Myocyte (in vitro differentiated cells): ENCODE results near the gene DIPK1B. TPM values are rescaled to one million over a fixed set of nuclear protein-coding genes. Genes with fewer than 3 reads are reported as not detected.

ENCODE experiments used
- DNase-seq: peaks from one replicate; pipeline ENCODE4 v3.0.0-alpha.2; 2012; ENCODE audit warnings: low read depth
- total RNA-seq: library from RNA; depleted of rRNA; stranded (reverse); fragments of >200 nt; gene quantifications from 2 replicates; pipeline ENCODE4 v1.2.3, GENCODE V29; 2014

DIPK1B gene
- total RNA-seq, 1 donor from 2014 or later: not detected

DNA sequence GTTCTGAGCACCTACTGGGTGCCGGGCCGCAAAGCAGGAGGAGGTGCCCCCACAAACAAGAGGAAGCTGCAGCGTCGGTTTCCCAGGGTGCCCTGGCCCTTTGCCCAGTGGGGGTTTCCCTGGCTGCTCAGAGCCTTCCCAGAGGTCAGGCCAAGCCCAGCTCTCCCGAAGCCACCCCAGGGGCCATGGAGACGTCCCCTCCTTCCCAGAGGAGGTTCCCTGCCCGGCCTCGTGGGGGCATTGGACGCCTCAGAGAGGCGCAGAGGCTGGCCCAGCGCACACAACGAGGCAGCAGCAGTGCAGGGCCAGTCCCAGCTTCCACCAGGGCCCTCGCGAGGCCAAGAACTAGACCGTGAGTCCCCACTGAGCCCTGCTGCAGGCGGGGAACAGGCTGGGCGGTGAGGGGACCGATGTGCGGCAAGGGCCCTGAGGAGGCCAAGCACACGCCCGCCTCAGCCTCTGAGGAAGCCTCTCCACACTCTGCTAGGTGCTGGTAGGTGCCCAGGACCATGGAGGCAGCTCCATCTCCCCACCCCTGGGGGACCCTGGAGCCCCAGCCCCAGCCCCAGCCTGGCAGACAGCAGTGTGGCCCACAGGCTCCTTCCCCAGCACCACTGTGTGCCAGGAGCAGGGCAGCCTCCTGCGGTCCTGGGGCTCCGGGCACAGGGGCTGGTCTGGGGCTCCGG, 7.0 kb downstream of the DIPK1B start:
- DNase-seq: no peak

DNA sequence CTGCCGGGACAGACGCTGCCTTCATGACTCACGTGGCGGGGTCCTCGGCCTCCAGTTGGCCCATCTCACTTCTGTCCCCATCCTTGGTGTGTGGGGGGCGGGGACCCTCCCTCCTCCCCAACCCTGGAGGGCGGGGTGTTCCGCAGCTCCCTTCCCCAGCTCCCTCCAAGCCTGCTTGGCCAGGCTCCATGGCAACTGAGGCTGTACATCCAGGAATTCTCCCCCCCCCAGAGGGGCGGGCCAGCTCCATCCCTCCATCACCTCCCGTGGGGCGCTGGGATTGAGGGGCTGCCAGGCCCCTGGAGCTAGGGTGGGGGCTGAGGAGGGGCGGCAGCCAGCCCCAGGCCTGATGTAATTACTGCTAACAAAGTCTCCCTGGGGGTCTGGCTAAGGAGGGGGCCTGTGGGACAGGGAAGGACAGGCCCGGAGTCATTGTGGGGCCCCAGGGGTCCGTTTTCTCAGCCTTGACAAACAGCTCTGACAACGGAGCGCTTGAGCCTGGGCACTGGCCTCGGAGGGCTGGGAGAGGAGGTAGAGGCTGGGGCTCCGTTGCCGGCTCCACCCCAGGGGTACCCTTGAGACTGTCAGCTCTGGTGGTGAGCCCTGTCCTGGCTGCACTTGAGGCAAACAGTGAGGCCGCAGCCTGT, 8.0 kb downstream of the DIPK1B start:
- DNase-seq: no peak

DNA sequence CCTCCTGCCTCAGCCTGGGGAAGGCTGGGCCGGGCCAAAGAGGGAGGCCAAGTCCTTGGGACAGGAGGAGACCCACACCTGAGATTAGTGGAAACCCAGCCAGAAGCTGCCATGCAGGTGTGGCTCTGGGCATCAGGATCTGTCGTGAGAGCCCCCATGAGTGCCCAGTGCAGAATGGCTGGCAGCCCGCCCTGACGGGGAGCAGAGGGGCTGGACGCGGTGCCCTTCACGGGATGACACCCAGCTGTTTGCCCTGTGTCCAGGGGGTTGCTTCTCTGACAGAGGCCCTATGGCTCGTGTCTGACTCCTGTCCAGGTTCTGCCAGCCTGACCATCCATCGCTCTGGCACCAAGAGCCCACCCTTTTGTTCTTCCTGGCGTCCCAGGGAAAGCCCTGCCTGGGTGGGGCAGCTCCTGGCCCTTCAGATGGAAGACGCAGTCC, 8.5 kb downstream of the DIPK1B start:
- no peak for DNase-seq

DNA sequence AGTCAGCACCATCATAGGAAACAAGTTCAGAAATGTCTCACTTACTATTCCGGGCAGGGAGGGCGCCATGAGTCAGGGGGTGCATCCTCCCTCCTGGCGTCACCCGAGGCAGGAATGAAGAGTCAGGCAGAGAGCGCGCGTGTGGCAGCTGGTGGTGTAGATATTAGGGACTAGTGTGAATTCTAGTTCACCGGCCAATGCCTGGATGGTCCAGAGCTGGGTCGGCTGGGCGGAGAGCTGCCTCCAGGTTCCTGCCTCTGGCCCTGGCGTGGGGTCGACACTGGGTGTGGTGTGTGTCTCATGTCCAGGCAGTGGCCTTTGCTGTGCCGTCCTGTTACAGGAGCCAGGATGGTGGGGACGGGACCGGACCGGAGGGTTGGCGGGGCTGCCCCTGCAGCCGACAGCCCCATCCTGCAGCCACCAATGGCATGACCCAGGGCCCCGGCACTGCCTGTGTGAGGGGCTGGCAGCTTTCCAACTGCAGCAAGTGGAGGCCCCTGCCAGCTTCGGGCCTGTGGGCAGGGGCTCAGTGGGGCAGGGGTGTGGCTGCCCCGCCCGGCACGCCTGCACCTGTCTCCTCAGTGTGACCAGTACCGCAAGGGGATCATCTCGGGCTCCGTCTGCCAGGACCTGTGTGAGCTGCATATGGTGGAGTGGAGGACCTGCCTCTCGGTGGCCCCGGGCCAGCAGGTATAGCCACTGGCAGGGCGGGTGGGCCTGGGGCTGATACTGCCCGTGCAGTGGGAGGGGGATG, 9.1 kb downstream of the DIPK1B start:
- peak; percentile 55 for DNase-seq

DNA sequence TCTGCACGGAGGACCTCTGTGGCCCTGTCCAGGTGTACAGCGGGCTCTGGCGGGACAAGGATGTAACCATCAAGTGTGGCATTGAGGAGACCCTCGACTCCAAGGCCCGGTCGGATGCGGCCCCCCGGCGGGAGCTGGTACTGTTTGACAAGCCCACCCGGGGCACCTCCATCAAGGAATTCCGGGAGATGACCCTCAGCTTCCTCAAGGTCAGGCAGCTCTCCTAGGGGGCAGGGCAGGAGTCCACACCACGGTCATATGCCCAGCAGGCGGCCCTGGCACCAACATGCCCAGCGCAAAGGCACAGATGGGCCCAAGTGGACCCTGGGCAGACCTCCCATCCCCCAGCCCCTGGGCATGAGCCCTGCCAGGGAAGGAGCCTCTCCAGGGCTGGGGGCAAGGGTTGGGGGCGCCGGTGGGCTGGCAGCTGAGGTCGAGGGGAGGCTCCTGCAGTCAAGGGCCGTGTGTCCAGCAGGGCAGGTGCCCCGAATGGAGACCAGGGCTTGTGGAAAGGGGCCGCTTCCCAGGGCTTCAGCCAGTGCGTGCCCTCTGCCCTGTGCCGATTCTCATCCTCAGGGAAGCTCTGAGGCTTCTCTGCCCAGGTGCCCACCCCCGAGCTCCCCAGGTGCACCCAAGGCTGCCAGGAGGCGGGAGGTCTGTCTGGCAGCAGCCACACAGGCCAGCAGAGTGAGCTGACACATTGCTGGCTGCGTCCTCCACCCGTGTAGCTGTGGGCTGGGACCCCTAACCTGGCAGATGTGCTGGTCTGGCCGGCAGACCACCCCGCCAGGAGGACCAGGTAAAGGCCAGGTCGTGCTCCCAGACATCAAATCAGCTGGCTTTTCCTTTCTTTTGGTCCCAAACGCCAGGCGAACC, 10.0 kb downstream of the DIPK1B start:
- DNase-seq: no peak

DNA sequence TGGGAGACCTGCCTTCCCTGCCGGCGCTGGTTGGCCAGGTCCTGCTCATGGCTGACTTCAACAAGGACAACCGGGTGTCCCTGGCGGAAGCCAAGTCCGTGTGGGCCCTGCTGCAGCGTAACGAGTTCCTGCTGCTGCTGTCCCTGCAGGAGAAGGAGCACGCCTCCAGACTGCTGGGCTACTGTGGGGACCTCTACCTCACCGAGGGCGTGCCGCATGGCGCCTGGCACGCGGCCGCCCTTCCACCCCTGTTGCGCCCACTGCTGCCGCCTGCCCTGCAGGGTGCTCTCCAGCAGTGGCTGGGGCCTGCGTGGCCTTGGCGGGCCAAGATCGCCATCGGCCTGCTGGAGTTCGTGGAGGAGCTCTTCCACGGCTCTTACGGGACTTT, 10.6 kb downstream of the DIPK1B start:
- no peak for DNase-seq

DNA sequence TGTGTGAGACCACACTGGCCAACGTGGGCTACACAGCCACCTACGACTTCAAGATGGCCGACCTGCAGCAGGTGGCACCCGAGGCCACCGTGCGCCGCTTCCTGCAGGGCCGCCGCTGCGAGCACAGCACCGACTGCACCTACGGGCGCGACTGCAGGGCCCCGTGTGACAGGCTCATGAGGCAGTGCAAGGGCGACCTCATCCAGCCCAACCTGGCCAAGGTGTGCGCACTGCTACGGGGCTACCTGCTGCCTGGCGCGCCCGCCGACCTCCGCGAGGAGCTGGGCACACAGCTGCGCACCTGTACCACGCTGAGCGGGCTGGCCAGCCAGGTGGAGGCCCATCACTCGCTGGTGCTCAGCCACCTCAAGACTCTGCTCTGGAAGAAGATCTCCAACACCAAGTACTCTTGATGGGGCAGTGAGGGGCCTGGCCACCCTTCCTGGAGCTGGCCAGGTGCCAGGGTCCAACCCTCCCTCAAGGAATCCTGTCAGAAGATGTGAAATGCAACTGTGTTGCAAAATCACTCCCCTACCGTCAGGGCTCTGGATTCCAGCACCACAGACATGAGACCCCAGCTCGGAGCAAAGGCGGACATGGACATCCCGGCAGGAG, 11.1 kb downstream of the DIPK1B start:
- DNase-seq: no peak

DNA sequence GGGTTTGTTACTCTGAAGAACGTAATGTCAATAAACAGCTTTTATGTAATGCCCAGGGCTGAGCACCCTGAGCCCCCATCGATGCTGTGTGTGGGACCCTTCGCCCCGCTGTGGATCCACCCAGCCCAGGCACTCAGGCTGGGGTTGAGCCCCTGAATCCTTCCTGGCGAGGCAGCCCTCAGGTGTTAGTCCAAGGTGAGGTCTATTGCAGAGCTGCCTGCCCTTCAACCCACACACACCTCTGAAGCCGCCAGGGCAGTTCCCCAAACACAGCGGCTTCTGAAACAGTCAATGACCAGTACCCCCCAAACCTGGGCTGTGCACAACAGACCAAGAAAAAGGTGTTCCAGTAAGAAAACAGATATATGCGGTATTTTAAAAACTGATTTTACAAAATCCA, 11.6 kb downstream of the DIPK1B start:
- no peak for DNase-seq

DNA sequence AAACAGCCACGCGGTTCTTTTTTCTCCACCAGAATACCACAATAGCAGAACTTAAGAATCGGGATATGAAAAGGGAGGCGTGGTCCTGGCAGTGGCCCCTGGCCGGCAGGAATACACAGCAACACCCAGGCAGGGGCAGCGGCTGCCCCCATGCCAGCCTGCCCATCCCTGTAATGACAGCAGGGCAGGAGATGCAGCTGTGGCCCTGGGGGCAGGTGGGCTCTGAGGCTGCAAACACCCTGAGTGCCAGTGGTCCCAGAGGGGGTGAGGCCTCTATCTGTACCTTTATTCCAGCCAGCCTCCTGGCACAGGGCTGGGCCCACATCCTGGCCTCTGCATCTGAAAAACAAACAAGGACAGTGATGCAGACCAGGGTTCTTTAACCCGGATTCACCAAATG, 12.4 kb downstream of the DIPK1B start:
- no peak for DNase-seq

DNA sequence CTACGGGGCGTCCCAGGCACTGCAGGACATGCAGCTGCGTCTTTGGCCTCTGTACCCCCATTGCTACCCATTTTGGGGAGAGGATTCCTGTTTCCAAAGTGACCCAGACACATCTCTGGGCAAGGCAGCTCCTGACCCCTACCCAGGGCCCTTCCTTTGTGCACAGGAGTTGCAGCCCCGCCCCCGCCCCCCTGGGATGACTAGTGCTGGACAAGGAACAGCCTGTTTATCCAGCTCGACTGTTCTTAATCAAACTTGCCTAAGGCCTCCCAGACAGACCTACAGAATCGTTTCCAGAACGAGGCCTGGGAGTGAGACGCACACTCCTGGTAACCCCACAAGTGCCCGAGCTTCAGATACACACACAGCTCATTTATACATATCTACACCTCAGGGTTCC, 13.2 kb downstream of the DIPK1B start:
- no peak for DNase-seq

DNA sequence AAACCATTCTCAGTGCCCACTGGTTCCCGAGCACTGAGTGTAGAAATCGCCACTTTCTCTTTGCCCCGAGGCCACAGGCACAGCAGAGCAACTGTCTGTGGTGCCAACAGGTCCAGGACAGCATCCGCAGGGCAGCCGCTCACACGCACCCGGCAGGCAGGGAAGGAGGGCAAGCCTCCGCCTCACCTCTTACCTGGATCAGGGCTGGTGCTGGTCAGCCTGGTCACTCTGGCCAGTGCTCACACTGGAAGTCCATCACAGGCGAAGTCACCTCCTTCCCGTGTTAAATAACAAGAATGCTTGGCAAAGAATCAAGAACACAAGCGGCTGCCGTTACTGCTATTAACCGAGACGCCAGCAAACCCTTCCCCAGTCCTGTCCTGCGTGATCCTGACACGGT, 13.7 kb downstream of the DIPK1B start:
- DNase-seq: no peak

DNA sequence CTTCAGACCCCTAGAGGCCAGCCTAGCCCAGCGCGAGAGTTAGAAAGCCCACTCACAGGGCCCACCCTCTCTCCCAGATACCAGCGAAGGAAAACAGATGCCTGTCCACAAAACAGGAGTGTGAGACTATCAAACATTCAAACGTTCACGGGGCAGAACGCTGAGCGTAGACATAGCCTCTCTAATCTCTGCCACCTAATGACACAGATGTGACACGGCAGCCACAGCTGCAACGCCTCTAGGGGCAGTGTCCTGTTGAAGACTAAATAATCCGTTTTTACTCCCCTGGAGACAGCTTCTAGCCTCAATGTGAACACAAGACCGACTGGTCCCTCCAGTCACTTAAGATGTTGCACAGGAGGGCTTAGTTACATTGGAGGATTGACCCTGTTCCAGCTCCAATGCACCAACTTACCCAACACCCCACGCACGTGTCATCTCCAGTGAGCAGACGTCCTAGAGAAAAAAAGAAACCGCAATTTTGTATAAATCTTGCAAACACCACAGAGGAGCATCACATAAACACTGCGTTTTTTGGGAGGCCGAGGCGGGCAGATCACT, 14.3 kb downstream of the DIPK1B start:
- peak; percentile 31 for DNase-seq

DNA sequence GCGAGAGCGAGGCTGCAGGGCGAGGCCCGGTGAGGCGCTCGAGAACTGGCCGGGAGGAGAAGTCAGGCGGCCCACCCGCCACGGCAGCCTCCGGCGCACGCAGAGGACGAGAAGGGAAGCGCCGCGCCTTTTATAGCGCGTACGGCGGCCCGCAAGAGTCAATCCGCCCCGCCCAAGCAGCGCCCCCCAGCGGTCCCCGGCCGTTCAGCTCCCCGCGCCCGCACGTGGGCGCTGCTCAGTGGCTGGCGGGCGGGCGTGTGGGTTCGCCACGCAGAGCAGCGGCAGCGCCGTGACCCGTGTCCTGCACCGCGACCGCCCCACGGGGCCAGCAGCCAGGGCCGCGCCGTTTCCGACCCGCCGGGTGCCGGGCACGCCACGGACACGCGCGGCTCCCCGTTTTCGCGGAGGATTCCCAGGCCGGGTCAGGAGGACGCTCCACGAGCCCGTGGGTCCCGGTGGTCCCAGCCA, 15.7 kb downstream of the DIPK1B start:
- peak; percentile 89 for DNase-seq

DNA sequence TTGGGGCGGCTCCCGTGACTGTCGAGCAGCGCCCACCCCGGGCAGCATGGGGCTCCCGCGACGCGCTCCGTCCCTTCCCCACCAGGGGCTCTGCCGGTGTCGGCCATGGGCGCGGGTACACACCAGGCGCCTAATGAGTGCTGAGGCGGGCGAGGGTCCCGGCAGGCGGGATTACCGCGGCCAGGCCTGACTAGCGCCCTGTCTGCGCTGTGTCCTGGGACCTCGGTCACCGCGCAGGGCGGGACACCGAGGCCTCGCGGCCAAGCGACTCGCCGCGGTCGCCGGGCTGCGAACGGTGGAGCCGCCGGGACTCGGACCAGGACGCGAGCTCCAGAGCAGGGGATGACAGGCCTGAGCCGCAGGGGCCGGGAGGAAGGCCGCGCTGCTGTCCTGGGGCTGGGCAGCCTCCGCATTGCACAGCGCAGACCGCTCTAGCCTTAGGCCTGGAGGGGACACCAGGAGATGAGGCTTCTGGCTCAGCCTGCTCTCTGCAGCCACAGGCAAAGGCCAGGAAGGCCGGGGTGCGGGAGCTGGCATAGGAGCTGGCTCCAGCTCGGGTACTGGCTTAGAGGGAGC, 16.3 kb downstream of the DIPK1B start:
- peak; percentile 46 for DNase-seq

DNA sequence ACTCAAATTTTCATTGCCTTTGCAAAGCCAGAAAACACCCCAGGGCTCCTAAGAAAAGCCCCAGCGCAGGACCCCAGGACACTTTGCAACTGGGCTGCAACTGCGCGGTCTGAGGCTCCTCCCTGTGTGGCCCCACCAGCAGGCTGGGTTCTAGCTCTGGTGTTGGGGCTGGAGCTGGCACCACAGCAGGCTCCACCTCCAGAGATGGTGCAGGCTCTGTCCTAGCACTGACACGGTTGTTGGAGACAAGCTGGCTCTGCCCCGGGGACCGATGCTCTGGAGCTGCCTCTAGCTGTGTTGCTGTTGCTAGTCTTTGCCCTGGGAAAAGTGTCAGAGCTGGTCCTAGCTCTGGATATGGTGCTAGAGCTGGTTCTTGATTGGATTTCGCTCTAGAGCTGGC, 16.8 kb downstream of the DIPK1B start:
- DNase-seq: no peak

DNA sequence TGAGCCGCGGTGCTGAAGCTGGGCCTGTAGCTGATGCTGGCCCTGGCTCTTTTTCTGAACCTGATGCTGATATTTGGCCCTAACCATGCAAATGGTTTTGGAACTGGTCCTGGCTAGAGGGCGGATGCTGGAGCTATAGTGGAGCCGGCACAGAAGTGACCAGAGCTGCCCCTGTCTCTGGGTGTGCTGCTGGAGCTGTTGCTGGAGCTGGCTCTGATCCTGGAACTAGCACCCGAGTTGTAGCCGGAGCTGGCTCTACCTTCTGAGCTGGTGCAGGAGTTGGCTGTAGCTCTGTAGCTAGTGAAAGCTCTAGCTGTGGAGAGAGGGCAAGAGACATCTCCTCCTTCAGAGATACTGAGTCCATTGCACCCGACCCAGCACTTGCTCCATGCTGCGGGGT, 17.6 kb downstream of the DIPK1B start:
- DNase-seq: no peak

DNA sequence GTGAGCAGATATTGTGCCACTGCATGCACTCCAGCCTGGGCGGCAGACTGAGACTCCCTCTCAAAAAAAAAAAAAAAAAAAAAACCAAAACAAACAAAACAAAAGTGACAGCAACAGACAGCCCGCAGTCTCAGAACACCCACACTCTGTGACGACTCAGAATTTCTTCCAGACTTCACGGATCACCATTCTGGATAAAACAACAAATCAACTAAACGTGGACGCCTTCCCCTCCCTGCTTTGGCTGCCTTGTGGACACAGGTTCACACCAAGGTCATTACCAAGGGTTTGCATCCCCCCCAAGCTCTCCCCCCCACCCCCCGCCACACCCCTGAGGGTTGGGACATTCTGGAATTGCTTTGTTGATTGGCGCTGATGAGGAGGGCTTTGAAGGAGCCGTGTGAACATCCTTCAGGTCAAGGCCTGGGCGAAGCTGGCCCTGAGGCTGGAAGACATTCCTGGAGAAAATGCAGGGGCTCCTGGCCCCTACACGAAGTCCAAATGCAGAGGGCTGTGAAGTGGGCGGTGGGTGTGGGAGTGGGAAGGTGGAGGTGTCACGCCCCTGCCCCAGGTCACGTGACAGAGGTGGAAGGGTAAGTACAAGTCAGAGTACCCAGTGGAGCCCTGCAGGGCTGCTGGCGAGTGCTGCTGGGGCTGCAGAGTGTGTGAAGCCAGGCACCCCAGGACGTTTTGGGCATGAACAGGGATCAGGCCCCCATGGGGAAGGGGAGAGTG, 20.2 kb downstream of the DIPK1B start:
- DNase-seq: no peak

DNA sequence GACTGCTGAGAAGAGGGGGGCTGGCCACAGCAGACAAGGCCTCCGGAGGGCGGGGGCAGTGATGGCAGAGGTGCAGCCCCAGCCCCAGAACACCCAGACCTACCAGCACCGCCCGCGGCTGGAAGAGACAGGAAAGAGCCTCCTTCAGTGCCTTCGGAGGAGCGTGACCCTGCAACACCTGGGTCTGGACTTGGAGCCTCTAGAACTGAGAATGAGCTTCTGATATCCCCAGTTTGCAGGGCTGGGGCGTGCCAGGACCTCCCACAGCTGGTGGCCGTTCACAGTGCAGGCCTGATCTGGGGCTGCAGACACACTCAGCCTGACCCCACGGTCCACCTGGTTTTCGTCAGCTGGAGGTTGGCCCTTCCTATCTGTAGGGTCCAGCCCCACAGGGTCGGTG, 21.2 kb downstream of the DIPK1B start:
- no peak for DNase-seq

DNA sequence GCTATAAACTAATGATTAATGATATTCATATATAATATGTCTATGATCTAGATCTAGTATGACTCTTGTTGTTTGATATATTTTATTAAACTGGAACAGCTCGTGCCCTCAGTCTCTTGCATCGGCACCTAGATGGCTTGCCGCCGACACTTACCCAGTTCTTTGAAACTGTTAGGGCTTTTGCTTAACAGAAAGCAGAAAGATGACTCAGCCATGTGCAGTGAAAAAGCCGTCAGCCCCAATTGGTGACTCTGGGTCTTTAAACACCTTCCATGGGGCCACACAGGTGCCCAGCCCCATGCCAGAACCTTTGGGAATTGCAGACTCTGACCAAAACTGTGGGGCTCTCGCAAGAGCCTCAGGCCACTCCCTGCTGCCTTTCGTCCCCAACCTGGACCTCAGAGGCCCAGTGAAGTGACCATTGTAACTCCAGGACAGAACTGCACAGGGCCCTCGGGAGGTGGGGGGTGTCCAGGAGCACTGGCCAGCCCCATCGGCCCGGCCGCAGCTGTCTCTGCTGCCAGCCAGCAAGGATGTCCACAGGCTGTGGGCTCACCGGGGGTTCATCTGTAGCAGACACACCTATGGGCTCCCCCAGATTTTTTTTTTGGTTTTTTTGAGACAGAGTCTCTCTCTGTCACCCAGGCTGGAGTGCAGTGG, 22.6 kb downstream of the DIPK1B start:
- no peak for DNase-seq
